Colonic mucosa (tissue), 4 donors: ENCODE data around the gene NUP210. TPM values are rescaled to one million over a fixed set of nuclear protein-coding genes. Genes with fewer than 3 reads are reported as not detected.

Experiments used
- DNase-seq: peaks from one replicate; pipeline ENCODE4 v3.0.0-alpha.2; 2020
- H3K27ac ChIP-seq: fragments of 200-600 bp; one replicate; pipeline ENCODE4 v1.8.0; 2021
- H3K27me3 ChIP-seq: fragments of 200-600 bp; one replicate; pipeline ENCODE4 v1.8.0; 2021
- H3K36me3 ChIP-seq: fragments of 200-600 bp; one replicate; pipeline ENCODE4 v1.8.0; 2021
- H3K4me1 ChIP-seq: fragments of 200-600 bp; one replicate; pipeline ENCODE4 v1.8.0; 2021; ENCODE audit warnings: mild to moderate bottlenecking
- H3K4me3 ChIP-seq: fragments of 200-600 bp; one replicate; pipeline ENCODE4 v1.8.0; 2021
- H3K9ac ChIP-seq, 2 donors: one replicate each; pipeline ENCODE4 v1.7.0; 2013; ENCODE audit warnings: control low read depth in 2 of 2, low read depth in 2 of 2, low read length in 2 of 2
- H3K9me3 ChIP-seq: fragments of 200-600 bp; one replicate; pipeline ENCODE4 v1.8.0; 2021
- CTCF ChIP-seq: fragments of 200-600 bp; IDR thresholded peaks from one replicate; pipeline ENCODE4 v1.8.0; 2022; ENCODE audit warnings: antibody characterized with exemption, mild to moderate bottlenecking
- intact Hi-C: fragments of 100-400 bp; cut with DNase I; formaldehyde crosslinking; loops from one replicate; pipeline ENCODE4 v1.14.1; 2022
- total RNA-seq, 2 donors: library from RNA; stranded (reverse); fragmentation: NEBNext Ultra II Directional in 1 of 2; extraction: Animal tissue kit (Norgen Biotek cat#: 25700) in 1 of 2; gene quantifications; one replicate each; pipeline ENCODE4 v1.2.1, GENCODE V29; 2021
- donor health status: healthy.
- donor health status: DM: no; HTN: no; CAD: no.
- donor health status: DM: no; HTN: no; CAD: no.

NUP210 gene
- total RNA-seq, 2 donors from 2014 or later = 7.5 to 23.8 TPM

DNA sequence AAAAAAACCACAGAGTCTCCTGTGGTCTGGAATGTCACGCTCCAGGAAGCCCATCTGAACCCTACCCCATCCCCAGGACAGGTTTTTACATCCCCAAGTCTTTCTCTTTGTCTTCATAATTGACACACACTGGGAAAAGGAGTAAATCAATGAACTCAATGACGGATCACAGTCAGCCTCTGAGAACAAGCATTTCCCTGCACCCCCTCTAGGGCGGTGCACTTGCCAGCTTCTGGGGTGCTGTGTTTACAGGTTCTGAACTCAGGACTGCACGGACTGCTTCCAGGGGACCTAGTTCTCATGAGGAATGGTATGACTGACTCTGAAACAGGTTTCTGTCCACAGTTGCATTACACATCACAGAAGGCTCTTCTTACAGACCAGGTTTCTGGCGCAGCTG, 81.1 kb downstream of the NUP210 start:
- intact Hi-C loops = no loop called here
- Histone ChIP-seq H3K9ac (no peak overlapping the region), H3K27ac (no peak overlapping the region), H3K4me1 (no peaks in the 10 kb centered on the region), H3K4me3 (no peak overlapping the region), H3K9me3 (no peaks in the 10 kb centered on the region), H3K27me3 (no peaks in the 10 kb centered on the region), H3K36me3 (no peaks in the 10 kb centered on the region)
- no peak for DNase-seq
- no peak for TF ChIP-seq CTCF

- no peaks in the 10 kb centered on the region for H3K4me1 ChIP-seq
- no peaks in the 10 kb centered on the region for H3K9me3 ChIP-seq
- H3K9ac ChIP-seq = no peak overlapping the region
- TF ChIP-seq CTCF = no peak
- DNase-seq = no peak
- no peaks in the 10 kb centered on the region for H3K27me3 ChIP-seq
- no peaks in the 10 kb centered on the region for H3K36me3 ChIP-seq
- intact Hi-C loops = no loop called here
- no peak overlapping the region for H3K27ac ChIP-seq
- no peak overlapping the region for H3K4me3 ChIP-seq
Observed at GRCh38 chr3:13338231-13338630, 81.9 kb downstream of the NUP210 start.

DNA sequence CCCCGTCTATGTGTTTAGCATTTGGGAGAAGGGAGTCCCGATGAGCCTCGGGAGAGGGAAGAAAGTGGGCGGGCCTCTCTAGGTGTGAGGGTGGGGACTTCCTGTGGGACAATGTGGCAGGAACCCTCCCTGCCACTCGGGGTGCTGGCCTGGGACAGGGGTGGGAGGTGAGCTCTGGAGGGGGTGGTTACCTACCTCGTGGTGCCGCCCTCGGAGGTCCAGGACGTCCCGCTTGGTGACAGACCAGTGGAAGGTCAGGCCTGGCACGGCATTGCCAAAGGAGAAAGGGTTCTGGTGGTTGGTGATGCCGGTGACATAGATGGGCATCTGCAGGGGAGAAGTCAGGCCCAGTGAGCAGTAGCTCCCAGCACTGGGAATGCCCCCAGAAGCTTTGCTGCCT, 83.5 kb downstream of the NUP210 start:
- intact Hi-C loops = no loop called here
- no peaks in the 10 kb centered on the region for H3K4me1 ChIP-seq
- DNase-seq = no peak
- no peak overlapping the region for H3K9ac ChIP-seq
- TF ChIP-seq CTCF = no peak
- no peaks in the 10 kb centered on the region for H3K9me3 ChIP-seq
- no peaks in the 10 kb centered on the region for H3K27me3 ChIP-seq
- no peak overlapping the region for H3K27ac ChIP-seq
- H3K36me3 ChIP-seq = no peaks in the 10 kb centered on the region
- no peak overlapping the region for H3K4me3 ChIP-seq

GRCh38 chr3:13335503-13335902, 84.6 kb downstream of the NUP210 start:
- TF ChIP-seq CTCF = no peak
- no peak overlapping the region for H3K27ac ChIP-seq
- intact Hi-C loops = no loop called here
- H3K27me3 ChIP-seq = no peaks in the 10 kb centered on the region
- no peak overlapping the region for H3K4me3 ChIP-seq
- no peak for DNase-seq
- H3K36me3 ChIP-seq = no peaks in the 10 kb centered on the region
- no peaks in the 10 kb centered on the region for H3K4me1 ChIP-seq
- H3K9me3 ChIP-seq = no peaks in the 10 kb centered on the region
- H3K9ac ChIP-seq = no peak overlapping the region

- H3K27me3 ChIP-seq = no peaks in the 10 kb centered on the region
- intact Hi-C loops = no loop called here
- no peaks in the 10 kb centered on the region for H3K9me3 ChIP-seq
- H3K9ac ChIP-seq = no peak overlapping the region
- no peaks in the 10 kb centered on the region for H3K4me1 ChIP-seq
- no peak for DNase-seq
- H3K27ac ChIP-seq = no peak overlapping the region
- no peak overlapping the region for H3K4me3 ChIP-seq
- TF ChIP-seq CTCF = no peak
- no peaks in the 10 kb centered on the region for H3K36me3 ChIP-seq
Observed at GRCh38 chr3:13335059-13335458, 85.1 kb downstream of the NUP210 start.
